ENCODE measurements around the gene WDR72.
"Not testable (repeated sequence)": the region's sequence is repeated elsewhere in the genome, so short reads cannot be mapped to it uniquely, and the experiment has no call there.

WDR72 gene

GRCh38 chr15:53759411-53759931 is at the start of gene WDR72:
TSS of gene WDR72 (minus strand) at chr15:53759663. CDS start at chr15:53733149, 26,514 bp downstream.
- no peak for DNase-seq

- DNase-seq: no peak
These were observed 48.7 kb upstream of the WDR72 start for GRCh38 chr15:53808058-53808706.

GRCh38 chr15:53807501-53807900 is 48.0 kb upstream of the WDR72 start:
- no peak for DNase-seq

GRCh38 chr15:53802672-53803071 is 43.2 kb upstream of the WDR72 start:
- no peak for DNase-seq

GRCh38 chr15:53791581-53791980 is 32.1 kb upstream of the WDR72 start:
- no peak for DNase-seq

GRCh38 chr15:53789654-53790375 is 30.4 kb upstream of the WDR72 start:
- no peak for DNase-seq

- no peak for DNase-seq
These were observed 26.9 kb upstream of the WDR72 start for GRCh38 chr15:53786401-53786800.

GRCh38 chr15:53785241-53785640 is 25.8 kb upstream of the WDR72 start:
- not testable (repeated sequence) for DNase-seq

- DNase-seq: no peak
These were observed 3.5 kb upstream of the WDR72 start for GRCh38 chr15:53762916-53763315.

GRCh38 chr15:53758412-53758811 is 1.1 kb downstream of the WDR72 start:
- no peak for DNase-seq

GRCh38 chr15:53757906-53758305 is 1.6 kb downstream of the WDR72 start:
- DNase-seq: no peak

GRCh38 chr15:53753813-53754212 is 5.7 kb downstream of the WDR72 start:
- DNase-seq: no peak

GRCh38 chr15:53752406-53752805 is 7.1 kb downstream of the WDR72 start:
- no peak for DNase-seq

GRCh38 chr15:53747501-53748068 is 11.9 kb downstream of the WDR72 start:
- no peak for DNase-seq

- DNase-seq: no peak
These were observed 13.4 kb downstream of the WDR72 start for GRCh38 chr15:53746101-53746500.

GRCh38 chr15:53739651-53740050 is 19.8 kb downstream of the WDR72 start:
- DNase-seq: no peak

- no peak for DNase-seq
These were observed 20.3 kb downstream of the WDR72 start for GRCh38 chr15:53739187-53739586.

GRCh38 chr15:53721334-53722087 is 38.0 kb downstream of the WDR72 start:
- no peak for DNase-seq

GRCh38 chr15:53716909-53717876 is 42.3 kb downstream of the WDR72 start:
- no peak for DNase-seq

GRCh38 chr15:53713218-53713617 is 46.2 kb downstream of the WDR72 start:
- no peak for DNase-seq

GRCh38 chr15:53710906-53711305 is 48.6 kb downstream of the WDR72 start:
- DNase-seq: no peak

GRCh38 chr15:53709821-53710220 is 49.6 kb downstream of the WDR72 start:
- no peak for DNase-seq

Measured in activated naive CD4-positive, alpha-beta T cell treated with anti-CD3 and anti-CD28 coated beads, Interleukin-2, amount 50 U/mL, for 16 hours (primary cell).